ENCODE data around the gene HDAC4.

Gene HDAC4

DNA sequence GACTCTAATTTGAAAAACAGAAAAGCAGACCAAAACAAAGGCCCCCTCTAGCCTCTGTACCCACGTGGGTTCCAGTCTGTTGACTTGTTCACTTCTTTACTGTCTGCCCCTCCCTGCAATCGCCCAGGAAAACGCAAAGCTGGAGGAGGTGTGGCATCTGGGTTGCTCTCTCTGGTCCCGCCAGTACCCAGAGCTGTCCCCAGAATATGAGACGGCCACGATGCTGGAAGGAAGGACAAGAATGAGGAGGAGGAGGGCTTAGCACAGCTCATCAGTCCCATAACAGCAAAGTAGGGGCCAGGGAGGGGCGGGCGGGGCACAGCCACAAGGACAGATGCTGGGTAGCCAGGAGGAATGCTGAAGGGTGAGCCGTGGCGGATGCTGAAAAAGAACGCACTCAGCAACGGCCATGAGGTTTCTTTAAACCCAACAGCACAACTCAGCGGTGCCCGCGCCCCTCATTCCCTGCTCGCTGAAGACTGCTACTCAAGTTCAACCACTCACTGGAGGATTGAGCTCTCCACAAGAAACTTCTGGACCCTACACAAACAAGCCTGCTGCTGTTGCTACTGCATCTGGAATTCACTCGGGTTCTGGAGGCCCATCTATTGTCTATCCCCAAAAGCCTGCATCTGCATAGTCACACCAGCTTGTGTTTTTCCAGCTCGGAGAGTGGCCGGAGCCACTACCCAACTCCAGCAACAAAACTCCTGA, 187.7 kb downstream of the HDAC4 start:
- DNase-seq = no peak

DNA sequence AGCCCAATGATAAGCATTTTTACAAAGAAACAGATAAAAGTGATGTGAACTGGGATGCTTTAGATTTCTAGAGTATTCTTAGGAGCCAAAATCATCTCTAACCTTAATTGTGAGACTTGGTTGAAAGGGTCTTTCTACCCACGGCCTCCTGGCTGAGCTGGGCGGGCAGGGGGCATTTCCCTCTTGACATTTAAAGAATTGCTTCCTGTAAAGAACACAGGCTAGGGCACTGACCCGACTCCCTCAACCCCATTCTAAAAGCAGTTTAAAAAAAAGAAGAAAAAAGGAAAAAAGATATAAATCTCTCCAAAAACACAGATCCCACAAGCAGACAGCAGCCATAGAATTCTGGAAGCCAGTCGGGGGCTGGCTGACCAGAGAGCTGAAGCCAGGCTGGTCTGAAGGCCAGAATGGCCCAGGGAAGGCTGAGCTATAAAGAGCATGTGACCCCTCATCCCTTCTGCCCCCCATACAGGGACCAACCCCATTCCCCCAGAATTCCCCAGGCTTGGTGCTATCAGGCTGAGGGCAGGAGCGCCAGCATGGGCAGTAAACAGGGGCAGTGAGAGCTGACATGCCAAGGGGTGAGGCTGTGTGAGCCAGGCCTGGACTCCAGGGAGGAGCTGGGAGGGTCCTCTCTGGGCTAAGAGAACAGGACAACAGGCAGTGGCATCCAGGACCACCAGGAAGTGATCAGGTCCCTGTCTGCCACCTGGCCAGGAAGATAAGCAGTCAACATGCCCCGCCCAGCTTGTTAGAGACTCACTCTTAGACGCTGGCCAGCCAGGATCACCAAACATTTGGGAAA, 188.5 kb downstream of the HDAC4 start:
- peak; percentile 76 for DNase-seq

DNA sequence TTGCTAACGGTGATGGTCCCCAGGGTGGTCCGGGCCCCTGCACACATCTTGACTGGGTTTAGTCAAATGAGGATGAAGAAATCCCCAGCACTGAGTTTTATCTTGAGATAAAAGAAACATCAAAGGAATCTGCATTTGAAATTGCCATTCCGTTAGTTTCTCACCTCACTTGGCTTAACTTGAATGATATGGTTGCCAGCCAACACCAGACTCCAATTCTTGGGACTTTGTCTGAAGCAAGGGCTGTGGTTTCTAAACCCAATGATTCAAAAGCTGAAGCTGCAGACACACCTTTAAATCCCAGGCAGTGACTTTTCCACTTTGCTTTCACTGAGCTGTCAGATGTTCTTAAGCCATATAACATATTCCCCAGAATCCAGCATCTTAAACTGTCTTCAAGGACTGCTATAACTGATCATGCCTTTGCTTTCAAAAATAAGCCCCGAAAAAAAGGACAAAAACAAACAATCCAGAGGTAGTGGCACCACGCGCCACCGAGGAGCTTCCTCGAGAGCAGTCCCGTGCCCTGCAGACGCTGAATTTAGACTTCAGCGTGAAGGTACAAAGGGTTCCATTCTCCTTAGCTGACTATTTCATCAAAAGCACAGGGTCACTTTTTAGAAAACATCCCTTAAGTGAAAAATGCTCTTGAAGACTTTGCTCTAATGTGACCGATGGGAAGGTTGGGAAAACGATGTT, 189.3 kb downstream of the HDAC4 start:
- no peak for DNase-seq

DNA sequence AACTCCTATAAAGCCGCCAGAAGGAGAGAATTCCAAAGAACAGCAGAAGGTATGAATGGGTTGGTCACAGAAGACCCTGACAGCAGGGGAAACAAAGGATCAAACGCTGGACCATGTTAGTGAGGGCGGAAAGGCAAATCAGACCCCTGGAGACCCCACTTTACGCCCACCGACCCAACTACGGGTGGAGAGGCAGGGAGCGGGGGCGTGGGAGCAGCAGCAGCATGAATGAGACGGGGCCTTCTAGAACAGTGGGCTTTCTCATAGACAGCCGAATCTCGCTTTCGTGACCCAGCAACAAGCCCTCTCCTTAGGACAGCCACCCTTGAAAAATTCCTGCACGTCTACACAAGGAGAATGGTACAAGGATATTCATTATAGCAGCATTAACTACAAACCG, 191.0 kb downstream of the HDAC4 start:
- DNase-seq = no peak

DNA sequence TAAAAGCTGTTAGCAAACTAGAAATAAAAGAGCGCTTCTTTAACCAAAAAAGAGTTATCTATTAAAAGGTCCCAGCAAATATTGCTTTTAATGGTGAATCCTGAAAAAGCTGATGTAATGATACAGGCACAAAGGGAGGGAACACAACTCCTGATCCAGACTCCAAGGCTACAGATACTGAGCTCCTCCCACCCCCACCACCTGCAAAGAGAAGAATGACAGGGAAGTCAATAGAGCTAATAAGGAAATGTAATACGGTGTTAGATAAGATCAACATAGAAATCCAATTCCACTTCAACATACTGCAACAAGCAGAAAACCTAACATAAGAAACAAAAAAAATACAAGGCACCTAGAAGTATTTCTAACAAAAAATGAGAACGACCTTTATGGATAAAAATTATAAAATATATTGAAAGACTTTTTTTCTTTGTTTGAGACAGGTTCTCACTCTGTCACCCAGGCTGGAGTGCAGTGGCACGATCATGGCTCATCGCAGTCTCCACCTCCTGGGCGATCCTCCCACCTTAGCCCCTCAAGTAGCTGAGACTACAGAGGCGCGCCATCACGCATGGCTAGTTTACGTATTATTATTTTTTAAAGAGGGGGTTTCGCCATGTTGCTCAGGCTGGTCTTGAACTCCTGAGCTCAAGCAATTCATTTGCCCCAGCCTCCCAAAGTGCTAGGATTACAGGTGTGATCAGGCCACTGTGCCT, 192.2 kb downstream of the HDAC4 start:
- no peak for DNase-seq

DNA sequence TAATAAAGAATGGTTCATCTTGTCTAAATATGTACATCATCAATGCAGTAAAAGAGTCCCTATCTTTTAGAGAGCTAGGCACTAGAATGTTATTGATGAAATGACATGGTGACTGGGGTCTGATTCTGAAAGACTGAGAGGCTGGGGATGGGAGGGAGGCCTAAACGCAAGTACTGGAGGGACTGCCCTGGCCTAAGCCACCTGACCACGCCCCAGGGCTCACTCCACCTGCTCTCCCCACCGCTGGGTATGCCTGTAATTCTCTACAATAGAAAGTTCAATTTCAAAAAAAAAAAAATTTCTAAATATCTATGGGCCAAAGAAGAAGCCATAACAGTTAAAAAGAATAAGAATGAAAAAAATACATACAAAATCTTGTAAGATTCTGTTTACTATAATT, 194.0 kb downstream of the HDAC4 start:
- no peak for DNase-seq

DNA sequence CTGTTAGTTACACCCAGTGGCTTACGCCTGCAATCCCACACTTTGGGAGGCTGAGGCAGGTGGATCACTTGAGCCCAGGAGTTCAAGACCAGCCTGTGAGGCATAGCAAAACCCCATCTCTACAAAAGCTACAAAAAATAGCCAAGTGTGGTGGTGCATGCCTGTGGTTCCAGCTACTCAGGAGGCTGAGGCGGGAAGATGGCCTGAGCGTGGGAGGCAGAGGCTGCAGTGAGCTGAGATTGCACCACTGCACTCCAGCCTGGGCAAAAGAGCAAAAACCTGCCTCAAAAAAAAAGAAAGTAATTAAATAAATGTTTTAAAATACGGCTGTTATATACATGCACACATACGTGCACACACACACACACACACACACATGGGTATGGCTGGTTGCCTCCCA, 194.8 kb downstream of the HDAC4 start:
- no peak for DNase-seq

DNA sequence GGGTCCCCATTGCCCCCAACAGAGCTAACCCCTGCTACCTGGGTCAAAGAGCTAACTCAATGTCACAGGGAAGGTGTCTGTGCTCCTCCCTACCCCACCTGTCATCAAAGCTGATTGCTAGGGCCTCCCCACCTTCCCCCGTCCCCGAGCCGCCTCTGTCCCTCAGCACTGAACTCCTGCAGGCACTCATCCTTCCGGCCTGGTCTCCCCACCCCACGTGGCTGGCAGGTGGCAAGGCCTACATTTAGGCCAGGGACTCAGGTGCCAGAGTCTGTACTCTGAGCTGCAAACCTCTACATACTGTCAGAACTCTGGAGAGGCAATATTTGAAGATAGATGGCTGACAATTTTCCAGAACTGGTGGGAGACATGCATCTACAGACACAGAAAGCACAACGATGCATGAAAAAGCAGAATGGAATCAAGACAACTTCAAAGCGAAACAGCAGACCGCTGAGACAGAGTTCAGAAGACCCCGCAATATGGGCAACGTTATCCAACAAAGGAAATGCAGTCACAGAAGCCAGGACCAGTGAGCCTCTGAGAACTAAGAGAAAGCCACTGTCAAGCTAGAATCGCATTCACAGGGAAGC, 195.8 kb downstream of the HDAC4 start:
- DNase-seq = no peak

DNA sequence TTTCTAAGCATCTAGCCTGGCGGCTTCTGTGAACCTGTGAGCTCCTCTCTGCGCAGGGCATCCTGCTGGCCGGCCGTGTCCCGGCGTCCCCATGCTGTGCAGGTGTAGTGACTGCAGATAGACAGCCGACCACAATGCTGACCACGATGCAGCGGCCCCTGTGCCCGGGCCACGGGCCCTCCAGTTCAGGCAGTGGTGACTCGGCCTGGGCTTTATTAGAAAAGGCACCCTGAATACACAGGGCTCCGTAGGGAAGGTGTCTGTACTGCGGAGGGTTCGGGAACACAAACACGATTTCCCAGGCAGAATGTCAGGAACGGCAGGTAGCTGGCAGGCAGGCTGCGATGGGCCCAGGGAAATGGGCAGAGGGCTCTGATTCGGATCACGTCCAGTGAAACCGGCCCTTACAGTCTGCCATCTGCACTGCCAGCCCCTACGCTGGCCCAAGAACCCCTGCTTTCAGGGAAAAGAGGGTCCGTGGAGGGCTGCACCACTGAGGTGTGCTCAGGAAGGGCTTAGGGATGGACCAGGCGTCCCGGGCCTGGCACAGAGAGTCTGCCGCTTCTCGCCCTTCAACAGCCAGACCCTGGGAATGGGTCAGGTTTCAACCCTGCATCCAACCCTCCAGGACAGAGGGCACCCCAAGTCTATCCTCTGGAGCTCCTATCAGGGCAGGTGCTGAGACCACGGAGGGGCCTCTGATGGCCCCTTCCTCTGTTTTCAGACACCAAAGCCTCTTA, 196.5 kb downstream of the HDAC4 start:
- DNase-seq = no peak

DNA sequence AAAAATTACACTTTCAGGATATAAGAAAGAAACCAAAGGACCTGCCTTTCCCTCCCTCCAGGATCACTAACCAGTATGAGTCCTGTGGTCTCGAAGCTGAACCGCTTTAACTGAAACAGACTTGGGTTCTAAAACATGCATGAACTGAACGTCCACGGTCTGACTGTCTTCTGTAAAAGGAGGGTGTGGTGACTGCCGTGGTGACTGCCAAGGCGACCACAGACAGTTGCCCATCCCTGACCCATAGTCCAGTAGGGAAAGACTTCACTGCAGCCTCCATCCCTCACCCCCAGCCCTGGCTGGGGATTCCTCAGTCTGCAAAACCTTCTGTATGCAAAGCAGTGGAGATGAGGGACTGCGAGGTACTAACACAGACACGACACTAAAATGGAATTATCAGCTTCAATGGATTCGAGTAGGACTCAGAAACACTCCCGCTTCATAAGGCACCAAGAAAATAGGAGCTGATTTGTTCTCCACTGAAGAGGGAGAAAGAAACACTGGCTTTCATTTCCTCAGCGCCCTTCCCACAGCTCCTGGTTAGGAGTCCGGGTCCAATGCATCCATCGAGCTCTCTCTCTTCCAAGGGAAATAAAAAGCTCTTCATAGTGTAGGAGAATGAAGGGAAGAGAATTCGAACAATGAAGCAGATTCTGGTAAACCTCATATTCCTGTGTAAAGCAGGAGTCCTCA, 197.2 kb downstream of the HDAC4 start:
- no peak for DNase-seq

DNA sequence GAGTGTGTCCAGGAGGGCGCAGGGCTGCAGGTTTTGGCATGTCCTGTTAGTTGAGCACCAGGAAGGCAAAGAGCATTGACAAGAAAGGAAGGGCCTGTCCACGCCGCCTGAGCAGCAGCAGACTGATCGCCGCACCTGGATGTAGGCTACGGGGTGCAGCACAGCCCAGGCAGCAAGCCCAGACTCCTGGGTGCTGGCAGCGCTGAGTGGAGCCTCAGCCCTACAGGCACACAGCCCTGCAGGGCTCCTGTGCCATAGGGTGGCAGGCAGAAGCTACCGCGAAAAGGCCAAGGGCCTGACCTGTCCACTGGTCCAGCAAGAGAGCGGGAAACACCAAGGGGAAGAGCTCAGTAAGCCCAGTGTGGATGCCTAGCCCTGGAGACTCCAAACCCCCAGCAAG, 198.0 kb downstream of the HDAC4 start:
- DNase-seq = no peak

DNA sequence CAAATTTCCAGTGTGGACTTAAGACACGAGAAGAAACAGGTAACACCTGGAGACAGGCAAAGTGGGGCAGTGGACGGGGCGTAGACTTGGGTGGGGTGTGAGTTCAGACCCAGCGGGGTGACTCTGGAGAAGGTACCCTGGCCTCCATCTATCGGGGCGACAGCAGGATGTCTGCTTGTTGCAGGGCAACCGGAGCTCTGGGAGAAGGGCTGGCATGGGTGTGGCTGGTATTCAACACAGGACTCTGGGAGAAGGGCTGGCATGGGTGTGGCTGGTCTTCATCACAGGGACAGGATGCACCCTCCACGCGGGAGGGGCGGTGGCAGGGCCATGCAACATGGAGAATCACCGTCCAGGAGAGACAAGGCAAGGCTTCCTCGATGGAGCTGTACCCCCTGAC, 198.5 kb downstream of the HDAC4 start:
- no peak for DNase-seq

DNA sequence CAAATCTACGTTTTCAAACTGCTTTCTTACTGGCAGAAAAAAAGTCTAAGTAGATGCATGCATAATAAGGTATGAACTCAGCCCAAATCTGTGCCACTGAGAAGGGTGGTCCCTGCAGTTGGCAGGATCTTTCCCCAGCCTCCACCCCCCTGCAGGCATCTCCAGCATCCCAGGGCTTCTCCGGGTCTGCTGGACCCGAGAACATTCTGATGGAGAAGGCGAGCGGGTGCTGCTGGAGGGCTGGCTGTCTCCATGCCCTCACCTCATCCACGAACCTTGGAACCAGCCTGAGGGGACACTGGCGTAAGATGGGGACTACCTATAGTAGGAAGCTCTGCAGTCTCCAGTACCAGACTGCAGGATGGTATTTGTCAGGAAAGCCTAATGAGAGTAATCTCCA, 198.9 kb downstream of the HDAC4 start:
- DNase-seq = no peak

DNA sequence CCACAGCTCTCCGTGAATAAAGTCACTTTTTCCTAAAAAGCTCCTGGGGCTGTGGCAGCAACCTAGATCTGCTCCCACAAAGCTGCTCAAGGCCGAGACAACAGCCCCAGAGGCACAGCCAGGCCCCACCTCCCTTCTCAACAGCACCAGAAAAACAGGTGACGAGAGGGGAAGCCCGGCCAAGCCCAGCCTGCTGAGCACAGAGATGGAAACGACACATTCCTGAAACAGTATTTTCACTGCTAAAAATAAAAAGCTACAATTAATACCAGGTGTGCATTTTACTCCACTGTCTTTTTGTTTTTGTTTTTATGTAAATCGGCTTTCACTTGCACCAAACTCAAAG, 199.3 kb downstream of the HDAC4 start:
- DNase-seq = no peak

DNA sequence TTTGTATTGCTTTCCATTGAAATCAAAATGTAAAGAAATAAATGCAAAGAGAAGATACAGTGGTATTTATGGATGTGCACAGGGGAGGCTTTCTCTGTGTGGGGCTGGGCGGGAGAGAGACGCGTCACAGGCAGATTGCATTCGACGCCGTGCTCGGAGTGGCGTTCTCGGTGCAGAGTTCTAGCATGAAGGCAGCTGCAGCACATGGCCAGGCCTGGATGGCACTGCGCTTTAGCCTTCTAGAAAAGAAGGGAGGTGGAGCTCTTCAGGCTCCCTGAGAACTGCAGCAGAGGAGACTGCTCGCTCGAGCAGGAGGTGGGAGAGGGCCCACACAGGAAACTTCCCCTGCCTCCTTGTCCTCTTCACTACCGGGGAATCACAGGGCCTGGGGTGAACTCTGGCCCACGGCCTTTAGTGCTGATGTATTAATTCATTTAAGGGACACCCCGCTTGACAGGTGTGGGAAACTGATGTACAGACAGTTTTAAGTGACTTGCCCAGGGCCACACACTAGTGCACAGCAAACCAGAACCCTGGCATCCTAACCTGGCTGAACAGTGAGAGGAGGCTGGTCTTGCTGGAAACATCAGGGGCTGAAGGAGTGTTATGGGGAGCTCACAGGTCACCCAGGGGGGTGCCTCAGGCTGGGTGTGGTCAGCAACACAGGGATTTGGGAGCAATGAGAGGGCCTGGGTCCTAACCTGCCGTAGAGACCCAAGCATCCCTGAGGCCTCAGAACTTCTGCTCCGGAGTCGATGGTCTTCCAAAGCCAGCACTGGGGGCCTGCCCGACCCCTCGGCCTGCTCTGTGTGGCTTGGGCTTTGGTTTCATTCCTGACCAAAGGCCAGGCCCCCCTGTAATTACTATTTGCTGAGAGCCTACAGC, 199.9 kb downstream of the HDAC4 start:
- DNase-seq = no peak

DNA sequence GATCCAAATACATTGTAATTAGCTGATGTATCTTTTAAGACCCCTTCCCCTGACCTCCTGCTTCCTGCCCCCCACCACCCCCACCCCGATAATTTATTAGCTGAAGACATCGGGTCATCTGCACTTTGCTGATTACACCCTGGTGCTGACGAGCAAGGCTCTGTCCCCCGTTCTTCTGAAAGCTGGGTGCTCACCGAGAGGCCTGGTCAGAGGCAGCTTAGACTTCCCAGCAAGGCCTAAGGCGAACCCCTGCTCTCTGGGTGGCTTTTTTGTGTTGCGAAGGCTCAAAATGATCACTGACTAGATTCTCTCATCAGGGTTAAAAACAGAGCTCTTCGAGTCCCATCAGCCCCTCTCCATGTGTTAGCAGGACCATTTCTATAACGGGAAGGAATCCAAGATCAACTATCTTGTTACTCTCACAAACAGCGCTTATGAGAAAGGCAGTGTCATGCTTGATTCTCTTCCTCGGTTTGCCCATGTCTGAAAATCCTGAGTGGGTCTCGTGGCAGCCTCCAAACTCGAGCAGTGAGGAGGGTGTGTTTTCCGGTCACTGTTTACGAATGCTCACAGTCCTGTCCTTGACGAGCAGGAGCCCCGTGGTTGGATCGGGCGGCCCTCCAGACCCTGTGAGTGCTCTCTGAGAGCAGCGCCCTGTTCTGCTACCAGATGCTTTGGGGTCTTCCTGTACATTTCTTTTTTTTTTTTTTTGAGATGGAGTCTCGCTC, 201.6 kb downstream of the HDAC4 start:
- no peak for DNase-seq

DNA sequence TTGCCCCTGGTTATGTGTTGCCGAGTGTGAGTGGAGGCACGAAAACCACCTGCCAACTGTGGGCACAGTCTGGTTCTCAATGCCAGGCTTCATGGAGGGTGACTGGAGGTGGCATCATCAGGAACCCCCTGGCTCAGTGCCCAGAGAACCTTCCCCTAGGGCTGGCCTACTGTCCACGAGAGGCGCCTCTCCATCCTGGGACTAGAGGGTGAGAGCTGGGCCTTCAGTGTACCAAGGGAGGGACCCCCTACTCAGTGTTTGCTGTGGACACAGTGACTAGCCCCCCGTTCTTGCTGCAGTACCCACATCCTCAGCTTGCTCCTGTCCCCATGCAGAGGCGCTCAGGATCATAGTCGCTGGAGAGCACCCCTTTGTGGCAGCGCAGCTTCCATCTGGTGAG, 202.6 kb downstream of the HDAC4 start:
- no peak for DNase-seq

DNA sequence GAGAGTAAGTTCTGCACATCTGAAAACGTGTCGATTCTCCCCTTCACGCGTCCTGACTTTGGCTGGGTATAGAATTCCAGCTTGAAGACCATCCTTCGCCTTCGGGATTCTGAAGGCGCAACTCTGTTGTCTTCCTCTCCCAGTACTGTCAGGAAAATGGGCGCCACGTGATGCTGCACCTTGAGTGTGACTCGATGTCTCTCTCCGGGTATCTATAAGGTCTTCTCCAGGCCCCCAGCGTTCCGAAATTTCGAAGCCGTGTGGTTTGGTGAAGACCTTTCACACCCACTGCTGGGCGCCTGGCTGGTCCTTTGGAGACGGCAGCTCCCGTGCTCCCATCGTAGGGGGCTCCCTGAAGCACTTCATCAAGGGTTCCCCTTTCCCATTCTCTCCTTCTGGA, 203.7 kb downstream of the HDAC4 start:
- DNase-seq = no peak

DNA sequence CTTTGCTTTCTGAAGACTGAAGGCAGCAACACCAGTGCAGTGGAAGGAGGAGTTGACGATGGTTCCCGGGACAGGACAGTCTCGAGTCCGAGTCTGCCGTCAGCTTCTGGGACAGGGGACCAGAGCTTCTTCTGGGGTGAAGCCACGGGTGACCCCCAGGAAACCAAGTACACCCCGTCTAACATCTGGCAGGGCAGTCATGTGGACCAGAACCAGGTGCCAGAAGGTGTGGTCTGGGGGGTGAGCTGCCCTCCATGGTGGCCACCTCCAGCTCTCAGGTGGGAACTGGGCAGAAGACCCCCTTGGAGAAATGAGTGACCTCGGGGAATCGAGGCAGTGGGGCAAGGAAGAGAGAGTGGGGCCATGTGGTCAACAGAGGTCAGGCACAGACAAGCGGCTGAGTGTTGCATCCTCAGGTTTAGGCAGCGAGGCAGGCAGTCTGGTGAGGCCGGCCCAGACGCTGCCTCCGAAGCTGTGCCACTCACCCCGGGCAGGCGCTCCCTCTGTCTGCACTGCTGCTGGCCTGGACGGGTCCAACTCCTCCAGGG, 204.3 kb downstream of the HDAC4 start:
- DNase-seq = no peak

DNA sequence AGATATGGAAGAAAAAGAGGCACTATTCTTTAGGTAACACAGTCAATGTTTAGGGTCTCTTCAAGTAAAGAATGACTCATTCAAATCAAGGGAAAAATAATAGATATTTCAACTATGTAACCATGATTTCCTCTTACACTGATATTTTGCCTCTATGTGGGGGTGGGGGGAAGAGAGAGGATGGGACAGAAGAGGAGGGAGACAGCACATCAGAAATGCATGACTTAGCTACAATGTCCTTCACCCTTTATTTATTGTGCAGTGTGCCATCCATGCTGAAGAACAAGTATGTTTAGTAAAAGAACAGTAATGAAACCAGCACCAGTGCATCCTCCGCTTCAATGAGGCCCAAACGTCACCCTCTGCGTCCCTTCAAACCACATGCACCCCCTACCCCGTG, 204.8 kb downstream of the HDAC4 start:
- no peak for DNase-seq
